ACC112 (cell line): ENCODE measurements around the gene ABHD1.
A peak's percentile ranks its signal among the peaks of the same experiment; 100 is the strongest.
"Not testable (repeated sequence)": the region's sequence is repeated elsewhere in the genome, so short reads cannot be mapped to it uniquely, and the experiment has no call there.

Experiments
- H2AFZ ChIP-seq: fragments of 200-600 bp; sonication (generic); one replicate; pipeline ENCODE4 v1.6.0; 2017; ENCODE audit warnings: antibody characterized with exemption, low read length; ENCODE audit not compliant: unreplicated experiment
- H3K27ac ChIP-seq: fragments of 200-600 bp; sonication (generic); 2 replicates; pipeline ENCODE4 v1.5.1; 2014; ENCODE audit warnings: low read depth, mild to moderate bottlenecking, antibody characterized with exemption, low read length, moderate library complexity
- H3K27me3 ChIP-seq: fragments of 200-600 bp; sonication (generic); 2 replicates; pipeline ENCODE4 v1.6.1; 2014; ENCODE audit warnings: mild to moderate bottlenecking, antibody characterized with exemption, low read length, moderate library complexity, mixed read lengths; ENCODE audit not compliant: insufficient read depth
- H3K36me3 ChIP-seq: fragments of 200-600 bp; sonication (generic); 2 replicates; pipeline ENCODE4 v1.6.1; 2016; ENCODE audit warnings: mild to moderate bottlenecking, antibody characterized with exemption, low read length, moderate library complexity, mixed read lengths; ENCODE audit not compliant: insufficient read depth
- H3K4me1 ChIP-seq: fragments of 200-600 bp; sonication (generic); one replicate; pipeline ENCODE4 v1.6.1; 2016; ENCODE audit warnings: low read length, mixed read lengths; ENCODE audit not compliant: insufficient read depth, unreplicated experiment, control insufficient read depth
- H3K4me3 ChIP-seq: fragments of 200-600 bp; sonication (generic); 2 replicates; pipeline ENCODE4 v1.5.1; 2014; ENCODE audit warnings: mild to moderate bottlenecking, low read depth, low read length
- H3K79me2 ChIP-seq: fragments of 200-600 bp; sonication (generic); one replicate; pipeline ENCODE4 v1.6.0; 2016; ENCODE audit warnings: low read length; ENCODE audit not compliant: control insufficient read depth, unreplicated experiment, insufficient read depth

ABHD1 gene

DNA sequence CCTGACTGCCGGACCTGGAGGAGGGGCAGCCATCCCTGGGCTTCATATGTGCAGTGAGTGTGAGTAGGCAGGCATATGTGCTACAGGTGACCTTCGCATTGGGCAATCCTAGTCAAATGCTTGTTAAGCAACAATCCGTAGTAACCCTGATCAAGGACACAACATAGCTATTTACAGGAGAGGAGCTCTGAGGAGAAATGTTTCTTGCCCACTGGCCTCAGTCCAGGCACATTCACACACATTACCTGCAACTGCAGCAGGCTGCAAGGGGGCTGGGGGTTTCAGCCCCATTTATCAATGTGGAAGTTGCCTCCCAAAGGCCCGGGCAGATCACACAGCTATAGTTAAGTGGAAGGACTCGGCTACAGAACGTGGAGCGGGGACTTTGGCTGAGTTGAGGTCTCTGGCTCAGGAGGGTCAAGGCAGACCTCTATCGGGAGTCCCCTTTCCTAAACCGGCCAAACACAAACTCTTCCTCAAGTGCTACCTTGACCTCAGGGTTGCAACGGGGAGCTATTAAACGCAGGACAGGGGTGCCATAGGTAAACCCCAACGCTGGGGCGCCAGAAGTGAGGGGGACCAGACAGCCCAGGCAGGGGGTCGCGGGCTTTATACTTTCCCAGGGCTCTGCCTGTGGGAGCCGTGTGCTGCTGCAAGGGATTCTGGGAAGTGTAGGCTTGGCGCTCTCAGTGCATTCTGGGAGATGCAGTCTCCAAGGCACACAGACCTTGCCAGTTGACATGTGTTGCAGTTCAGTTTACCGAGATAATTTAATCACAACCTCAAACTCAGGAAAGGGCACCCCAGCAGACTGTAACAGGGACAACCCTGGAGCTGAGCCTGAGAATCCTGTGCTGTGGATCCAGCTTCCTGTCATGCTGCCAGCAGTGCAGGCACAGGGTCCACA is 27.6 kb upstream of the ABHD1 start:
- Histone ChIP-seq H3K4me1 (peaks cover 7% of the 10 kb centered on the region), H3K4me3 (peak overlapping the region; percentile 41; the same call in 1 of the 2 replicates), H3K36me3 (no peaks in the 10 kb centered on the region), H3K79me2 (no peaks in the 10 kb centered on the region), H2AFZ (peak overlapping the region; percentile 80), H3K27ac (no peak overlapping the region), H3K27me3 (no peaks in the 10 kb centered on the region)

- Histone ChIP-seq H3K4me1 (peaks cover 7% of the 10 kb centered on the region), H3K36me3 (no peaks in the 10 kb centered on the region), H3K27ac (no peak overlapping the region), H3K79me2 (no peaks in the 10 kb centered on the region), H3K4me3 (no peak overlapping the region), H3K27me3 (no peaks in the 10 kb centered on the region), H2AFZ (no peak overlapping the region)
Measured at GRCh38 chr2:27096748-27097297, 26.8 kb upstream of the ABHD1 start.

GRCh38 chr2:27097341-27097740 is 26.3 kb upstream of the ABHD1 start:
- no peaks in the 10 kb centered on the region for H3K79me2 ChIP-seq
- no peaks in the 10 kb centered on the region for H3K27me3 ChIP-seq
- H3K36me3 ChIP-seq = no peaks in the 10 kb centered on the region
- no peak overlapping the region for H2AFZ ChIP-seq
- no peak overlapping the region for H3K4me3 ChIP-seq
- H3K27ac ChIP-seq = no peak overlapping the region
- H3K4me1 ChIP-seq = peaks cover 7% of the 10 kb centered on the region

GRCh38 chr2:27099334-27099955 is 24.2 kb upstream of the ABHD1 start:
- Histone ChIP-seq H3K27ac (no peak overlapping the region), H3K79me2 (no peaks in the 10 kb centered on the region), H3K36me3 (no peaks in the 10 kb centered on the region), H3K27me3 (no peaks in the 10 kb centered on the region), H3K4me3 (no peak overlapping the region), H3K4me1 (peaks cover 7% of the 10 kb centered on the region), H2AFZ (no peak overlapping the region)

DNA sequence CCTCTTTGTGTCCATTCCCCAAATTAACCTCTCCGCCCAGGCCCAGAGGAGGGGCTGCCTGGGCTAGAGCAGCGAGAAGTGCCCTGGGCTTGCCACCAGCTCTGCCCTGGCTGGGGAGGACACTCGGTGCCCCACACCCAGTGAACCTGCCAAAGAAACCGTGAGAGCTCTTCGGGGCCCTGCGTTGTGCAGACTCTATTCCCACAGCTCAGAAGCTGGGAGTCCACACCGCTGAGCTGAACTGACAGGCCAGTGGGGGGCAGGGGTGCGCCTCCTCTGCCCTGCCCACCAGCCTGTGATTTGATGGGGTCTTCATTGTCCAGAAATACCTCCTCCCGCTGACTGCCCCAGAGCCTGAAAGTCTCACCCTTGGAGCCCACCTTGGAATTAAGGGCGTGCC is 23.6 kb upstream of the ABHD1 start:
- Histone ChIP-seq H3K79me2 (no peaks in the 10 kb centered on the region), H2AFZ (no peak overlapping the region), H3K4me1 (peaks cover 7% of the 10 kb centered on the region), H3K27me3 (no peaks in the 10 kb centered on the region), H3K4me3 (no peak overlapping the region), H3K36me3 (no peaks in the 10 kb centered on the region), H3K27ac (no peak overlapping the region)

DNA sequence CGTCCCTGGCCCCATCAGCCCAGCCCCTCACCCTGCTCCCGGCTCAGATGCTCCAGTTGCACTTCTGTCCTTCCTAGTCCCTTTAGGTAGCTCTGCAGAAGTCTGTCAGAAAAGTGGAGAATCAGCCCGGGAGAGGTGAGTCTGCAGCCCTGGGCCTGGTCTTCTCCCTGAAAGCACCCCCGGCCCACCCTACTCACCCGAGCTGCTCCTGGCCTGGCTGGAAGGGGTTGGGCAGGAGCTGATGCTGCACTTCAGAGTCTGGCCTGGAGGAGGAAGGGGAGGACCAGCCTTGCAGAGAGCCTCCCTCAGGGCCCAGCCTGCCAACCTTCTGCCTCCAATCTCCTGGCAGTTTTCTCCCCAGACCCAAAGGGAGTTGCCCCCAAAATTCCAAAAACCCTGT is 21.3 kb upstream of the ABHD1 start:
- H3K79me2 ChIP-seq = no peaks in the 10 kb centered on the region
- no peaks in the 10 kb centered on the region for H3K36me3 ChIP-seq
- no peak overlapping the region for H2AFZ ChIP-seq
- no peaks in the 10 kb centered on the region for H3K4me1 ChIP-seq
- H3K27me3 ChIP-seq = no peaks in the 10 kb centered on the region
- H3K27ac ChIP-seq = no peak overlapping the region
- no peak overlapping the region for H3K4me3 ChIP-seq

- H3K27me3 ChIP-seq = no peaks in the 10 kb centered on the region
Measured at GRCh38 chr2:27105981-27106380, 17.6 kb upstream of the ABHD1 start.

DNA sequence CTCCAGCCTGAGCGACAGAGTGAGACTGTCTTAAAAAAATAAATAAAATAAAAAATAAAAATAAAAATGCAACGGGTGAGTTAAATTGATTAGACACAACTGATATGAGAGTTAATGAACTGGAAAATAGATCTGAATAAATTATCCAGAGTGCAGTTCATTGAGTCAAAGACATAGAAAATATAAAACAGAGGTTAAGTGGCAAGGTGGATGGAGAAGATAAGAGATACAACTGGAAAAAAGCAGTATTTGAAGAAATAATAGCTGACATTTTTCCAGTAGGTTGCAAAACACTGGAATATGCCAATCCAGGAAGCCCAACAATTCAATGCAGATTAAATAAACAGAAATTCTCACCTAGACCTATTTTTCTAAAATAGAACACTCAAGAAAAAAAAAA is 15.4 kb upstream of the ABHD1 start:
- Histone ChIP-seq H3K36me3 (no peaks in the 10 kb centered on the region), H3K27me3 (no peaks in the 10 kb centered on the region), H3K4me3 (no peak overlapping the region), H2AFZ (no peak overlapping the region), H3K79me2 (no peaks in the 10 kb centered on the region), H3K4me1 (no peaks in the 10 kb centered on the region), H3K27ac (no peak overlapping the region)

More at GRCh38 chr2:27105981-27106380, 17.6 kb upstream of the ABHD1 start:
- H3K36me3 ChIP-seq = no peaks in the 10 kb centered on the region
- no peaks in the 10 kb centered on the region for H3K79me2 ChIP-seq
- no peaks in the 10 kb centered on the region for H3K4me1 ChIP-seq
- no peak overlapping the region for H3K27ac ChIP-seq
- no peak overlapping the region for H2AFZ ChIP-seq
- H3K4me3 ChIP-seq = no peak overlapping the region

GRCh38 chr2:27109083-27109482 is 14.5 kb upstream of the ABHD1 start:
- Histone ChIP-seq H2AFZ (no peak overlapping the region), H3K79me2 (no peaks in the 10 kb centered on the region), H3K4me3 (no peak overlapping the region), H3K36me3 (no peaks in the 10 kb centered on the region), H3K4me1 (no peaks in the 10 kb centered on the region), H3K27me3 (no peaks in the 10 kb centered on the region), H3K27ac (no peak overlapping the region)

DNA sequence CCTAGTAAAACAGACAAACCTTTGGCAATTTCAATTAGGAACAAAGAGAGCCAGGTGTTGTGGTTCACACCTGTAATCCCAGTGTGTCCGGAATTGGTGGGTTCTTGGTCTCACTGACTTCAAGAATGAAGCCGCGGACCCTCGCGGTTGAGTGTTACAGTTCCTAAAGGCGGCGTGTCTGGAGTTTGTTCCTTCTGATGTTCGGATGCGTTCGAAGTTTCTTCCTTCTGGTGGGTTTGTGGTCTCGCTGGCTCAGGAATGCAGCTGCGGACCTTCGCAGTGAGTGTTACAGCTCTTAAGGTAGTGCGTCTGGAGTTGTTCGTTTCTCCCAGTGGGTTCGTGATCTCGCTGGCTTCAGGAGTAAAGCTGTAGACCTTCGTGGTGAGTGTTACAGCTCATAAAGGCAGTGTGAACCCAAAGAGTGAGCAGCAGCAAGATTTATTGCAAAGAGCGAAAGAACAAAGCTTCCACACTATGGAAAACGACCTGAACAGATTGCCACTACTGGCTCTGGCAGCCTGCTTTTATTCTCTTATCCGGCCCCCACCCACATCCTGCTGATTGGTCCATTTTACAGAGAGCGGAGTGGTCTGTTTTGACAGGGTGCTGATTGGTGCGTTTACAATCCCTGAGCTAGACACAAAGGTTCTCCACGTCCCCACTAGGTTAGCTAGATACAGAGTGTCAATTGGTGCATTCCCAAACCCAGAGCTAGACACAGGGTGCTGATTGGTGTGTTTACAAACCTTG is 12.8 kb upstream of the ABHD1 start:
- not testable (repeated sequence) for H3K27ac ChIP-seq, H3K79me2 ChIP-seq, H3K36me3 ChIP-seq, H3K27me3 ChIP-seq, H3K4me1 ChIP-seq, H3K4me3 ChIP-seq, H2AFZ ChIP-seq
